NOMO-1 (cell line): Measurements from ENCODE around the gene FAM237A.
A peak's percentile ranks its signal among the peaks of the same experiment; 100 is the strongest.

Source experiments
- DNase-seq, 2 experiments: peaks; one replicate each; lab custom pipeline; 2025; ENCODE audit not compliant: unreplicated experiment in 2 of 2; lab: John Stamatoyannopoulos, UW

The FAM237A gene

GRCh38 chr2:206642075-206643025 is at the start of gene FAM237A:
TSS of gene FAM237A (plus strand) at chr2:206642487. CDS start at chr2:206644237, 1,750 bp downstream.
- no peak for DNase-seq

- DNase-seq = no peak
Measured at GRCh38 chr2:206597717-206598218, 44.5 kb upstream of the FAM237A start.

- no peak for DNase-seq
Measured at GRCh38 chr2:206603243-206603642, 39.0 kb upstream of the FAM237A start.

- no peak for DNase-seq
Measured at GRCh38 chr2:206610451-206610850, 31.8 kb upstream of the FAM237A start.

GRCh38 chr2:206611191-206611590 is 31.1 kb upstream of the FAM237A start:
- no peak for DNase-seq

- DNase-seq = no peak
Measured at GRCh38 chr2:206611736-206612135, 30.6 kb upstream of the FAM237A start.

- DNase-seq = peak; percentile 53 to 68
Measured at GRCh38 chr2:206614811-206615210, 27.5 kb upstream of the FAM237A start.

GRCh38 chr2:206615417-206616089 is 26.7 kb upstream of the FAM237A start:
- DNase-seq = no peak

- DNase-seq = no peak
Measured at GRCh38 chr2:206616151-206616550, 26.1 kb upstream of the FAM237A start.

GRCh38 chr2:206619011-206619410 is 23.3 kb upstream of the FAM237A start:
- DNase-seq = no peak

GRCh38 chr2:206626108-206626507 is 16.2 kb upstream of the FAM237A start:
- DNase-seq = no peak

GRCh38 chr2:206627632-206628031 is 14.7 kb upstream of the FAM237A start:
- DNase-seq = no peak

GRCh38 chr2:206631340-206631739 is 10.9 kb upstream of the FAM237A start:
- no peak for DNase-seq

- DNase-seq = no peak
Measured at GRCh38 chr2:206635015-206635414, 7.3 kb upstream of the FAM237A start.

GRCh38 chr2:206639636-206640035 is 2.7 kb upstream of the FAM237A start:
- no peak for DNase-seq

GRCh38 chr2:206641226-206641625 is 1.1 kb upstream of the FAM237A start:
- DNase-seq = no peak

- no peak for DNase-seq
Measured at GRCh38 chr2:206647985-206648384, 5.7 kb downstream of the FAM237A start.

- DNase-seq = no peak
Measured at GRCh38 chr2:206657087-206657486, 14.8 kb downstream of the FAM237A start.

- DNase-seq = no peak
Measured at GRCh38 chr2:206665251-206665650, 23.0 kb downstream of the FAM237A start.

GRCh38 chr2:206670531-206671319 is 28.4 kb downstream of the FAM237A start:
- DNase-seq = no peak

- no peak for DNase-seq
Measured at GRCh38 chr2:206683546-206683945, 41.3 kb downstream of the FAM237A start.
